T1000 (cell line): ENCODE results near the gene VPS4A.

Experiments
- DNase-seq: peaks from one replicate; lab custom pipeline; 2025; ENCODE audit warnings: mixed read lengths; lab: John Stamatoyannopoulos, UW

VPS4A gene

GRCh38 chr16:69366431-69366830, 55.3 kb downstream of the VPS4A start:
- DNase-seq: no peak

GRCh38 chr16:69367980-69368379, 56.8 kb downstream of the VPS4A start:
- DNase-seq: no peak

GRCh38 chr16:69368866-69369265, 57.7 kb downstream of the VPS4A start:
- no peak for DNase-seq

DNA sequence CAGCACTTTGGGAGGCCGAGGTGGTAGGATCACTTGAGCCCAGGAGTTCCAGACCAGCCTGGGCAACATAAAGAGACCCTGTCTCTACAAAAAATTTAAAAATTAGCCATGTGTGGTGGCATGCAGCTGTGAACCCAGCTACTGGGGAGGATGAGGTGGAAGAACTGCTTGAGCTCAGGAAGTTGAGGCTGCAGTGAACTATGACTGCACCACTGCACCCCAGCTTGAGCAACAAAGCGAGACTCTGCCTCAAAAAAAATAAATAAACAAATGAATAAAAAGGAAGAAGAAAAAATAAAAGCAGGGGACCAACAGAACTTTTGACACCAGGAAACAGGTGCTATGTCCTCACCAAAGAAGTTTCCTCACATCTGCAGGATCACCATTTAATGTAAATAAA, 60.4 kb downstream of the VPS4A start:
- DNase-seq: no peak

DNA sequence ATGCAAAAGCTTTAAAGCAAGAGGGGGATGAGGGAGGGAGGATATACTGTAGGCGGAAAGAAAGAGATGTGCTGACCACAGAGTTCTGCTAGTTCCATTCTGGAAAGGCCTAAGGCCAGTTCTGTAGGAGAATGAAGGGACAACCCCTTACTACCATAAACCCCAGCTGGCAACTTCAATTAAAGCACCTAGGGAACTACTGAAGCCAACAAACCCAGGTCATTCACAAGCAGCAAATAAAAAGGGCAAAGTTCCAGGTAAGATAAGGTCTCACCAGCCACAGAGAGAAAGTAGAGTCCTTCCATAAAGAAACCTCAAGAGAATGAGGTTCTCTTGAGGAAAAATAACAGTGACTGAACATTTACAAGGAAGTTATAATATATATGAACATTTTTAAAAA, 61.9 kb downstream of the VPS4A start:
- no peak for DNase-seq
